ENCODE results near the gene VOPP1.

- TF ChIP-seq EZH2phosphoT487 (conservative IDR thresholded peaks at IDR 0.05; ENCODE audit: low read length): no peak
- no peak for TF ChIP-seq CTCF (IDR thresholded peaks at IDR 0.05; ENCODE audit: insufficient read depth, low read length, poor library complexity, severe bottlenecking)
Observed at GRCh38 chr7:55488216-55488615, 84.1 kb downstream of the VOPP1 start.
